Tibial nerve (tissue), 4 donors: Measurements from ENCODE around the gene ERI3. TPM values are rescaled to one million over a fixed set of nuclear protein-coding genes. Genes with fewer than 3 reads are reported as not detected.

Experiments used
- DNase-seq, 2 donors: peaks; one replicate each; pipeline ENCODE4 v3.0.0-alpha.2; 2019; ENCODE audit warnings: low spot score in 2 of 2
- H3K27ac ChIP-seq, 4 donors: fragments of 200-600 bp; sonication (generic) in 3 of 4; one replicate each; pipeline ENCODE4 v1.5.1; 2017 to 2019; ENCODE audit warnings: mild to moderate bottlenecking in 1 of 4
- H3K27me3 ChIP-seq, 2 donors: fragments of 200-600 bp; sonication (generic) in 1 of 2; one replicate each; pipeline versions ENCODE4 v1.5.1 to v1.6.0; 2017 to 2019
- H3K36me3 ChIP-seq, 3 donors: fragments of 200-600 bp; sonication (generic); one replicate each; pipeline ENCODE4 v1.5.1; 2018 to 2019
- H3K4me1 ChIP-seq, 4 donors: fragments of 200-600 bp; sonication (generic) in 3 of 4; one replicate each; pipeline ENCODE4 v1.5.1; 2017 to 2019
- H3K4me3 ChIP-seq, 4 donors: fragments of 200-600 bp; sonication (generic) in 3 of 4; one replicate each; pipeline ENCODE4 v1.5.1; 2017 to 2019; ENCODE audit warnings: mild to moderate bottlenecking in 1 of 4, moderate library complexity in 1 of 4
- H3K9me3 ChIP-seq, 4 donors: fragments of 200-600 bp; sonication (generic) in 3 of 4; one replicate each; pipeline ENCODE4 v1.5.1; 2017 to 2019
- EP300 ChIP-seq, 2 donors: sonication (generic); formaldehyde crosslinking; IDR thresholded peaks; one replicate each; pipeline ENCODE4 v1.6.1; 2017; ENCODE audit warnings: antibody characterized with exemption in 2 of 2, mild to moderate bottlenecking in 1 of 2
- POLR2A ChIP-seq, 2 donors: fragments of 450-650 bp; IDR thresholded peaks; one replicate each; pipeline ENCODE4 v1.6.1; 2017; ENCODE audit warnings: antibody characterized with exemption in 2 of 2, mild to moderate bottlenecking in 2 of 2, moderate library complexity in 2 of 2
- WGBS, 2 donors: methylation state at CpG; one replicate each; pipeline ENCODE4 v1.1.5; 2018; 5-methylcytosine and 5-hydroxymethylcytosine counted together
- total RNA-seq, 4 donors: library from RNA; depleted of rRNA; stranded (reverse); fragments of >200 nt; gene quantifications; one replicate each; pipeline ENCODE4 v1.1.0, GENCODE V29; 2016
- TF ChIP-seq, protein P1 (sequence below), 5 experiments: fragments of 200-600 bp in 3 of 5; fragments of 450-650 bp in 2 of 5; sonication (generic) in 3 of 5; IDR thresholded peaks; one replicate each; pipeline ENCODE4 v1.5.1; 2016 to 2019; ENCODE audit warnings: antibody characterized with exemption in 5 of 5, mild to moderate bottlenecking in 3 of 5, moderate library complexity in 2 of 5

ERI3 gene
- total RNA-seq, 4 donors from 2014 or later = 60.1 to 82.2 (median 66.5) TPM

DNA sequence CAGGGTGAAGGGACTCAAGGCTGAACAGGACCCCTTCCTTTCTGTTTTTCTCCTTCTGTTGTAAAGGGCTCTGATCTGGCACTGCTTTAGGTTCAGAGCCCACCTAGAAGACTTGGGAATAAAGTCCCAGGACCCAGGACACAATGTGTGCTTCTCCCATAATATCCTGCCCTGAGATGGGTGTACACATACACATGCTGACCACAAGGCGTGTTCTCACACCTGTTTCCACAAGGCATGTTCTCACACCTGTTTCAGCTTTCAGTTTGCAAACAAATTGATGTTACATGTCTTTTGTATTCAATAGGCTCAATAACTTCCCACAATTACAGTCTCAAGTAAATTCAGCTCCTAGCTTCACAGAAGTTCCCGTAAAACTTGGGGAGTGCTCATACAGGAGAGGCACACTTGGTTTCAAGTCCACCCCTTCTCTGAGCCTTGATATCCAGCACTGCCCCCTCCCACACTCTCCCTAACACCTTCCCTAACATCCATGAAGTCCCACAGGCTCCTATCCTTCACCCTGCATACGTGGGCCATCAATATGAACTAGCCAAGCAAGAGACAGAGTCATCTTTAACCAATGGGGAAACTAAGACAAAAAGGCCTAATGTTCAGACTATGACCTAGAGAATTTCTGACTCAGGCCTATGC, 41.7 kb downstream of the ERI3 start:
- WGBS, 2 donors = 75 to 82% methylated on average over 3 of the region's 3 CpGs
- H3K4me3 ChIP-seq = no peak overlapping the region

DNA sequence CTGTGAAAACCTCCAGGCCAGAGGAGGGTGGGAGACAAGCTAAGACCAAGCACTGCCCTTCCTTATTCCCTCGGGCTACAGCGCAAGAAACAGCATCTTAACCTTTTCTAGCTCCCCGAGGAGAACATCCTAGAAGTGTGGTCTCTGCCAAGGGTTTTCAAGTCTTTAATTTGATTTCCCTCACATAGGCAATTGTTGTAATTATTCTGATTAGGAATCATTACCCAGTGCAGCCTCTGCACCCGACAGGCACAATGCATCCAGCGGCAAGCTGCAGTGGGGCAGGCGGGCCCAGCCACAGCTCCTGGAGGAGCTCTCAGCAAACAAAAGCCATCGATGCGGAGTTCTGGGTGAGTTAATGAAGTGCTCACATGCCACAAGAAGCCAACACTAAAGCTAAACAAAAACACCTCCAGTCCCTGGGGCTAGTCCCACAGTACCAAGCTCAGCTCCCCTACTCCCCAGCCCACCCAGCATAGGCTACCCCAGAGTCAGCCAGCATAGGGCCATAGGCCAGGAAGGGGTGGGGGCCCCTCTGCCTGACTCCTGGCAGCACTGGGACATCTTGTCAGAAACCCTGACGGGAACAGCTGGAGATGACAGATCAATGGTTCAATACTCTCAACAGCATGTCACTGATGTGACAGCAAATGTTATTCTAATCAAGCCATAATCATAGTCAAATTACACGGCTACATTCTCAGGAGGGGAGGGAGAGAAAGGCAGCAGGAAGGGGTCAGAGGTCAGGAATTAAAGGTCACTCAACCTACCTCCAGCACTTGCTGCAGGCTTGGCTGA, 42.5 kb downstream of the ERI3 start:
- Histone ChIP-seq H3K27me3 (no peaks in the 10 kb centered on the region), H3K4me1 (peaks cover 0 to 4% (median 0%) of the 10 kb centered on the region in 4 donors), H3K36me3 (peaks cover 0 to 95% (median 4%) of the 10 kb centered on the region in 3 donors), H3K27ac (no peak overlapping the region), H3K4me3 (no peak overlapping the region), H3K9me3 (no peaks in the 10 kb centered on the region)
- DNase-seq = no peak
- TF ChIP-seq EP300 (IDR thresholded peaks at IDR 0.05) = no peak
- TF ChIP-seq, protein P1, sequence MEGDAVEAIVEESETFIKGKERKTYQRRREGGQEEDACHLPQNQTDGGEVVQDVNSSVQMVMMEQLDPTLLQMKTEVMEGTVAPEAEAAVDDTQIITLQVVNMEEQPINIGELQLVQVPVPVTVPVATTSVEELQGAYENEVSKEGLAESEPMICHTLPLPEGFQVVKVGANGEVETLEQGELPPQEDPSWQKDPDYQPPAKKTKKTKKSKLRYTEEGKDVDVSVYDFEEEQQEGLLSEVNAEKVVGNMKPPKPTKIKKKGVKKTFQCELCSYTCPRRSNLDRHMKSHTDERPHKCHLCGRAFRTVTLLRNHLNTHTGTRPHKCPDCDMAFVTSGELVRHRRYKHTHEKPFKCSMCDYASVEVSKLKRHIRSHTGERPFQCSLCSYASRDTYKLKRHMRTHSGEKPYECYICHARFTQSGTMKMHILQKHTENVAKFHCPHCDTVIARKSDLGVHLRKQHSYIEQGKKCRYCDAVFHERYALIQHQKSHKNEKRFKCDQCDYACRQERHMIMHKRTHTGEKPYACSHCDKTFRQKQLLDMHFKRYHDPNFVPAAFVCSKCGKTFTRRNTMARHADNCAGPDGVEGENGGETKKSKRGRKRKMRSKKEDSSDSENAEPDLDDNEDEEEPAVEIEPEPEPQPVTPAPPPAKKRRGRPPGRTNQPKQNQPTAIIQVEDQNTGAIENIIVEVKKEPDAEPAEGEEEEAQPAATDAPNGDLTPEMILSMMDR (IDR thresholded peaks at IDR 0.05) = no peak
- no peak for TF ChIP-seq POLR2A (IDR thresholded peaks at IDR 0.05)
- 86 to 88% methylated on average over 10 of the region's 10 CpGs for WGBS, 2 donors

More for the DNA sequence above, 41.7 kb downstream of the ERI3 start:
- no peak for DNase-seq
- Histone ChIP-seq H3K4me1 (peaks cover 0 to 8% (median 0%) of the 10 kb centered on the region in 4 donors), H3K9me3 (no peaks in the 10 kb centered on the region), H3K36me3 (peaks cover 0 to 92% (median 4%) of the 10 kb centered on the region in 3 donors), H3K27me3 (no peaks in the 10 kb centered on the region), H3K27ac (no peak overlapping the region)
- TF ChIP-seq POLR2A (IDR thresholded peaks at IDR 0.05) (no peak), EP300 (IDR thresholded peaks at IDR 0.05) (no peak)
- TF ChIP-seq, protein P1 (IDR thresholded peaks at IDR 0.05) = no peak

DNA sequence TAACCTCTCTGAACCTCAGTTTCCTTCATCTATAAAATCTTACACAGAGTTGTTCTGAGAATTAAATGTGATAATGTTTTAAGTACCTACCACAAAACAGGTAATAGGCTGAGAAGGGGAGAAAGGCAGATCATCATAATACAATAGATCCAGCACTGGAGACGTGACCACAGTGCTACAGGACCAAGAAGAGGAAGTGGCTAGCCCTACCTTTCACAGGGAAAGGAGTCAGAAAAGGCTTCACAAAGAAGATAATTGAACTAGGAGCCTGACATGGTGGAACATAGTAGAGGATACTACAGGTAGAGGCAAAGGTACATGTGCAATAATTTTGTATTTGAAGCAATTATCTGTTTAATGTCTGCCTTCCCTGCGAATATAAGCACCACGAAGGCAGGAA, 45.1 kb downstream of the ERI3 start:
- peaks cover 0 to 96% (median 10%) of the 10 kb centered on the region in 3 donors for H3K36me3 ChIP-seq
- 94 to 95% methylated on average over 3 of the region's 3 CpGs for WGBS, 2 donors

DNA sequence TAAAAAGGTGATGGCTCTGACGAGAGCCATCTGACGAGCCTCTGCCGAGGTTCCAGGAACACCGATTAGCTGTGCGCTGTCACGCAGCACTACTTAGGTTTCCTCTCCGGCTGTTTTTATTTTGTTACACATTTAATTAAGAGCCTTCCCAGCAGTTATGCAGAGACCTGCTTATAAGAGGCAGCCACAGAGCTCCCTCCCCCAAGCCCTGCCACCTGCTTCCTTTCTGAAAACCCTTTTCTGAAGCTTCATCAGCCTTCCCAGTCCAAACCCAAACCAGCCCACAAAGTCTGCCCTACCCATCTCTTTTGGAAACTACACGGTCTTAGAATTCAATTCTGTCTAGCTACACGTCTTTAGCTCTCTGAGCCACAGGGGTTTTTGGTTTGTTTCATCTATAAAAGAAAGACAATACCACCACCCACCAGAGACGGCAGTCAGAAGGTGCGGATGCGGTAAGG, 49.1 kb downstream of the ERI3 start:
- Histone ChIP-seq H3K4me3 (no peak overlapping the region), H3K27me3 (no peaks in the 10 kb centered on the region), H3K4me1 (peaks cover 0 to 10% (median 0%) of the 10 kb centered on the region in 4 donors), H3K36me3 (peaks cover 0 to 98% (median 8%) of the 10 kb centered on the region in 3 donors), H3K27ac (no peak overlapping the region), H3K9me3 (no peaks in the 10 kb centered on the region)
- 68 to 72% methylated on average over 12 of the region's 12 CpGs for WGBS, 2 donors
- DNase-seq = no peak
- TF ChIP-seq, protein P1 (IDR thresholded peaks at IDR 0.05) = no peak
- TF ChIP-seq POLR2A (IDR thresholded peaks at IDR 0.05) (no peak), EP300 (IDR thresholded peaks at IDR 0.05) (no peak)

More for the DNA sequence above, 45.1 kb downstream of the ERI3 start:
- no peak overlapping the region for H3K27ac ChIP-seq
- no peaks in the 10 kb centered on the region for H3K27me3 ChIP-seq
- no peaks in the 10 kb centered on the region for H3K4me1 ChIP-seq
- no peak for TF ChIP-seq EP300 (IDR thresholded peaks at IDR 0.05)
- TF ChIP-seq, protein P1 (IDR thresholded peaks at IDR 0.05) = no peak
- no peak for TF ChIP-seq POLR2A (IDR thresholded peaks at IDR 0.05)
- DNase-seq = no peak
- H3K4me3 ChIP-seq = no peak overlapping the region
- no peaks in the 10 kb centered on the region for H3K9me3 ChIP-seq

DNA sequence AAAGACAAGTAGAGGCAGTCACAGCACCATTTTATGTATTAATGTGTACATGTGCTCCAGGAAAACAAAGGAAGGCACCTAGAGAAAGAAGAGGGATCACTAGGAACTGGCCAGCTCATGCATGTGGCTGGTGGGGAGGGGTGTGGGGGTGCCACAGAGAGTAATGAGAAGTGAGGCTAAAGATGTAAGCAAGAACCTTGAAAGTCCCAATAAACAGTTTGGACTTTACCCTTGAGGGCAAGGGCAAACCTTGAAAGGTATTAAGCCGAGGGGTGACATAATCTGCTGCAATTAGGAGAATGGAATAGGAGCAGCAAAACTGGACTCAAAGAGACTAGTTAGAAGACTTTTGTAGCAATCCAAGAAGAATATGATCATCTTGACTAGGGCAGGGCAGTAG, 51.5 kb downstream of the ERI3 start:
- Histone ChIP-seq H3K4me1 (peaks cover 0 to 13% (median 0%) of the 10 kb centered on the region in 4 donors), H3K9me3 (no peaks in the 10 kb centered on the region), H3K4me3 (no peak overlapping the region), H3K36me3 (peaks cover 0 to 95% (median 8%) of the 10 kb centered on the region in 3 donors), H3K27ac (no peak overlapping the region), H3K27me3 (no peaks in the 10 kb centered on the region)
- TF ChIP-seq POLR2A (IDR thresholded peaks at IDR 0.05) = no peak
- no peak for TF ChIP-seq EP300 (IDR thresholded peaks at IDR 0.05)
- TF ChIP-seq, protein P1 (IDR thresholded peaks at IDR 0.05) = no peak
- 90 to 95% methylated on average over 1 of the region's 1 CpG for WGBS, 2 donors
- DNase-seq = no peak
